H9 (cell line): ENCODE results near the gene MLLT3. TPM values are rescaled to one million over a fixed set of nuclear protein-coding genes. Genes with fewer than 3 reads are reported as not detected.

Experiments used
- DNase-seq: peaks from one replicate; pipeline ENCODE4 v3.0.0-alpha.2; 2017
- H2AFZ ChIP-seq: one replicate; pipeline ENCODE4 v1.6.1; 2013; ENCODE audit warnings: mild to moderate bottlenecking, low read length, control low read depth, moderate library complexity
- H2AK5ac ChIP-seq: 2 replicates; pipeline ENCODE4 v1.6.1; 2013; ENCODE audit warnings: low read length, control low read depth, mixed read lengths; ENCODE audit not compliant: insufficient read length
- H2BK120ac ChIP-seq: one replicate; pipeline ENCODE4 v1.6.1; 2013; ENCODE audit warnings: low read depth, mild to moderate bottlenecking, low read length, control low read depth, inconsistent platforms; ENCODE audit not compliant: poor library complexity, severe bottlenecking
- H2BK12ac ChIP-seq: 2 replicates; pipeline ENCODE4 v1.6.1; 2013; ENCODE audit warnings: low read length, control low read depth, mixed read lengths, low read depth; ENCODE audit not compliant: insufficient read length
- H2BK15ac ChIP-seq: 2 replicates; pipeline ENCODE4 v1.6.1; 2013; ENCODE audit warnings: low read depth, low read length, control low read depth
- H2BK20ac ChIP-seq: one replicate; pipeline ENCODE4 v1.6.1; 2013; ENCODE audit warnings: low read depth, mild to moderate bottlenecking, low read length, control low read depth, inconsistent platforms; ENCODE audit not compliant: poor library complexity, severe bottlenecking
- H2BK5ac ChIP-seq: 2 replicates; pipeline ENCODE4 v1.6.1; 2013; ENCODE audit warnings: low read length, control low read depth, mixed read lengths; ENCODE audit not compliant: insufficient read length
- H3K14ac ChIP-seq: 2 replicates; pipeline ENCODE4 v1.6.1; 2013; ENCODE audit warnings: low read length, control low read depth; ENCODE audit not compliant: insufficient read depth
- H3K18ac ChIP-seq: 2 replicates; pipeline ENCODE4 v1.6.1; 2013; ENCODE audit warnings: low read depth, mild to moderate bottlenecking, mixed read lengths, low read length, control low read depth; ENCODE audit not compliant: insufficient read length
- H3K23ac ChIP-seq: 2 replicates; pipeline ENCODE4 v1.6.1; 2013; ENCODE audit warnings: low read length, control low read depth, mixed read lengths, low read depth; ENCODE audit not compliant: insufficient read length
- H3K23me2 ChIP-seq: 2 replicates; pipeline ENCODE4 v1.6.1; 2013; ENCODE audit warnings: low read depth, mild to moderate bottlenecking, mixed read lengths, low read length, control low read depth; ENCODE audit not compliant: insufficient read length, poor library complexity, severe bottlenecking
- H3K27ac ChIP-seq: 2 replicates; pipeline ENCODE4 v1.5.1; 2013; ENCODE audit warnings: low read length, control low read depth, mixed read lengths, low read depth; ENCODE audit not compliant: insufficient read length
- H3K27me3 ChIP-seq: 2 replicates; pipeline ENCODE4 v1.6.1; 2013; ENCODE audit warnings: low read length, control low read depth, inconsistent platforms; ENCODE audit not compliant: insufficient read depth
- H3K4ac ChIP-seq: 2 replicates; pipeline ENCODE4 v1.6.1; 2013; ENCODE audit warnings: low read depth, mild to moderate bottlenecking, control low read depth, inconsistent platforms, low read length, moderate library complexity
- H3K4me1 ChIP-seq: 2 replicates; pipeline ENCODE4 v1.6.1; 2013; ENCODE audit warnings: low read length, control low read depth, inconsistent platforms; ENCODE audit not compliant: insufficient read depth
- H3K4me2 ChIP-seq: 2 replicates; pipeline ENCODE4 v1.6.1; 2013; ENCODE audit warnings: low read length, control low read depth, mixed read lengths; ENCODE audit not compliant: insufficient read length, insufficient read depth
- H3K56ac ChIP-seq: 2 replicates; pipeline ENCODE4 v1.6.1; 2013; ENCODE audit warnings: low read depth, mild to moderate bottlenecking, mixed read lengths, low read length, control low read depth; ENCODE audit not compliant: insufficient read length
- H3K79me1 ChIP-seq: 2 replicates; pipeline ENCODE4 v1.6.1; 2013; ENCODE audit warnings: low read depth, mild to moderate bottlenecking, moderate library complexity, low read length, control low read depth, inconsistent platforms; ENCODE audit not compliant: insufficient read depth, poor library complexity, severe bottlenecking
- H3K79me2 ChIP-seq: 2 replicates; pipeline ENCODE4 v1.6.1; 2013; ENCODE audit warnings: low read length, control low read depth, inconsistent platforms; ENCODE audit not compliant: insufficient read depth
- H3K9ac ChIP-seq: 2 replicates; pipeline ENCODE4 v1.6.1; 2013; ENCODE audit warnings: low read length, control low read depth, mixed read lengths; ENCODE audit not compliant: insufficient read length; ENCODE audit errors: extremely low read depth
- H3K9me3 ChIP-seq: one replicate; pipeline ENCODE4 v1.6.1; 2013; ENCODE audit warnings: low read depth, low read length, inconsistent platforms; ENCODE audit not compliant: control insufficient read depth
- H3T11ph ChIP-seq: one replicate; pipeline ENCODE4 v1.6.1; 2013; ENCODE audit warnings: mild to moderate bottlenecking, low read length, control low read depth, inconsistent platforms
- H4K20me1 ChIP-seq: one replicate; pipeline ENCODE4 v1.6.1; 2013; ENCODE audit not compliant: control insufficient read depth, insufficient read length, insufficient read depth
- H4K5ac ChIP-seq: 2 replicates; pipeline ENCODE4 v1.6.1; 2013; ENCODE audit warnings: low read depth, mild to moderate bottlenecking, mixed read lengths, low read length, control low read depth; ENCODE audit not compliant: insufficient read length
- H4K8ac ChIP-seq: replicated peaks from 2 replicates; pipeline ENCODE4 v1.6.1; 2013; ENCODE audit warnings: low read length, control low read depth, mixed read lengths, low read depth; ENCODE audit not compliant: insufficient read length
- H4K91ac ChIP-seq: 2 replicates; pipeline ENCODE4 v1.6.1; 2013; ENCODE audit warnings: low read depth, mild to moderate bottlenecking, moderate library complexity, mixed read lengths, low read length, control low read depth; ENCODE audit not compliant: insufficient read length
- H3K27ac Mint-ChIP-seq, 3 experiments: 2 replicates in 2 of 3; 3 replicates in 1 of 3; pipeline ENCODE4 v1.8.0; 2020 to 2021; ENCODE audit warnings: mixed read lengths in 3 of 3, mild to moderate bottlenecking in 1 of 3, moderate library complexity in 1 of 3
- H3K27me3 Mint-ChIP-seq: 2 replicates; pipeline ENCODE4 v1.8.0; 2021; ENCODE audit warnings: low read depth, mild to moderate bottlenecking, moderate library complexity, mixed read lengths
- H3K36me3 Mint-ChIP-seq, 3 experiments: 2 replicates in 2 of 3; 3 replicates in 1 of 3; pipeline ENCODE4 v1.8.0; 2020 to 2021; ENCODE audit warnings: low read depth in 3 of 3, mixed read lengths in 3 of 3; ENCODE audit not compliant: insufficient read depth in 1 of 3
- H3K4me1 Mint-ChIP-seq, 2 experiments: 2 replicates each; pipeline ENCODE4 v1.8.0; 2020; ENCODE audit warnings: mixed read lengths in 2 of 2
- H3K4me3 Mint-ChIP-seq, 2 experiments: 2 replicates in 1 of 2; 3 replicates in 1 of 2; pipeline ENCODE4 v1.8.0; 2020 to 2021; ENCODE audit warnings: mild to moderate bottlenecking in 2 of 2, mixed read lengths in 2 of 2, moderate library complexity in 1 of 2
- H3K9me3 Mint-ChIP-seq, 2 experiments: 2 replicates in 1 of 2; 3 replicates in 1 of 2; pipeline ENCODE4 v1.8.0; 2020; ENCODE audit warnings: mild to moderate bottlenecking in 2 of 2, mixed read lengths in 2 of 2, moderate library complexity in 1 of 2
- CTCF ChIP-seq: fragments of 200-600 bp; sonication (generic); conservative IDR thresholded peaks from 3 replicates; pipeline ENCODE4 v1.8.0; 2021; ENCODE audit warnings: antibody characterized with exemption, mild to moderate bottlenecking
- WGBS: extraction: QIAGEN DNeasy Blood & Tissue Kit; methylation state at CpG from one replicate; pipeline ENCODE4 v1.1.7; 2013; ENCODE audit warnings: missing lambda C conversion rate, low lambda C conversion rate, mixed read lengths; ENCODE audit not compliant: insufficient read length; ENCODE audit errors: extremely low coverage; 5-methylcytosine and 5-hydroxymethylcytosine counted together
- total RNA-seq: library from RNA; stranded (reverse); gene quantifications from 2 replicates; pipeline ENCODE4 v1.2.1, GENCODE V29; 2021

Gene MLLT3
- total RNA-seq, 1 experiment from 2014 or later = 3.9 TPM

- Histone ChIP-seq H2BK12ac (no peak overlapping the region), H3T11ph (no peak overlapping the region), H3K18ac (no peak overlapping the region), H2BK15ac (no peak overlapping the region), H3K56ac (no peak overlapping the region), H3K4me1 (no peaks in the 10 kb centered on the region), H3K9ac (no peak overlapping the region), H3K27me3 (no peaks in the 10 kb centered on the region), H3K9me3 (no peaks in the 10 kb centered on the region), H2AK5ac (no peak overlapping the region), H2BK20ac (no peak overlapping the region), H3K4ac (no peak overlapping the region), H2BK120ac (no peak overlapping the region), H4K8ac (no peak overlapping the region), H4K20me1 (no peaks in the 10 kb centered on the region), H2AFZ (no peak overlapping the region), H3K79me1 (no peaks in the 10 kb centered on the region), H3K23ac (no peak overlapping the region), H2BK5ac (no peak overlapping the region), H4K91ac (no peak overlapping the region), H3K27ac (no peak overlapping the region), H3K79me2 (no peaks in the 10 kb centered on the region), H3K14ac (no peak overlapping the region), H3K23me2 (no peaks in the 10 kb centered on the region), H4K5ac (no peak overlapping the region), H3K4me2 (no peak overlapping the region)
- Mint-ChIP-seq H3K27ac (no peak overlapping the region), H3K36me3 (no peaks in the 10 kb centered on the region), H3K4me1 (peaks cover 0 to 5% of the 10 kb centered on the region in 2 experiments; a peak in 2 of 4 replicates), H3K4me3 (no peak overlapping the region), H3K27me3 (no peaks in the 10 kb centered on the region), H3K9me3 (no peaks in the 10 kb centered on the region)
- DNase-seq = no peak
- no peak for TF ChIP-seq CTCF
- WGBS = no CpG with 5 or more reads among the region's 4 CpGs
Observed at GRCh38 chr9:20566401-20566800, 55.9 kb downstream of the MLLT3 start.
